ENCODE results near the gene ICAM5.
"Not testable (repeated sequence)": the region's sequence is repeated elsewhere in the genome, so short reads cannot be mapped to it uniquely, and the experiment has no call there.

ICAM5 gene

GRCh38 chr19:10270616-10271394 is 18.9 kb upstream of the ICAM5 start, which contains the start of gene ICAM1:
ICAM1 (plus strand) TSS chr19:10271120; CDS start chr19:10271160, 40 bp downstream.
- DNase-seq (ENCODE audit: low read depth, low spot score): peak; percentile 88

- no peak for DNase-seq (ENCODE audit: low read depth, low spot score)
Measured at GRCh38 chr19:10271543-10272086, 18.1 kb upstream of the ICAM5 start.

GRCh38 chr19:10274589-10274988 is 15.2 kb upstream of the ICAM5 start:
- DNase-seq (ENCODE audit: low read depth, low spot score): no peak

- no peak for DNase-seq (ENCODE audit: low read depth, low spot score)
Measured at GRCh38 chr19:10277795-10278589, 11.8 kb upstream of the ICAM5 start.

GRCh38 chr19:10278935-10279334 is 10.8 kb upstream of the ICAM5 start:
- DNase-seq (ENCODE audit: low read depth, low spot score): no peak

- no peak for DNase-seq (ENCODE audit: low read depth, low spot score)
Measured at GRCh38 chr19:10279737-10280442, 9.9 kb upstream of the ICAM5 start.

- DNase-seq (ENCODE audit: low read depth, low spot score): not testable (repeated sequence)
Measured at GRCh38 chr19:10282043-10282442, 7.7 kb upstream of the ICAM5 start.

- DNase-seq (ENCODE audit: low read depth, low spot score): no peak
Measured at GRCh38 chr19:10283301-10284064, 6.3 kb upstream of the ICAM5 start.

- DNase-seq (ENCODE audit: low read depth, low spot score): no peak
Measured at GRCh38 chr19:10284065-10284959, 5.4 kb upstream of the ICAM5 start.

GRCh38 chr19:10284960-10285278 is 4.8 kb upstream of the ICAM5 start:
- DNase-seq (ENCODE audit: low read depth, low spot score): no peak

GRCh38 chr19:10285393-10285792 is 4.4 kb upstream of the ICAM5 start:
- no peak for DNase-seq (ENCODE audit: low read depth, low spot score)

GRCh38 chr19:10286803-10287737 is 2.7 kb upstream of the ICAM5 start, which contains the start of gene ICAM4:
ICAM4 (plus strand) TSS chr19:10286955; CDS start chr19:10287013, 58 bp downstream.
- peak; percentile 53 for DNase-seq (ENCODE audit: low read depth, low spot score)

GRCh38 chr19:10288662-10289166 is 1.0 kb upstream of the ICAM5 start:
- peak; percentile 74 for DNase-seq (ENCODE audit: low read depth, low spot score)

- peak; percentile 57 for DNase-seq (ENCODE audit: low read depth, low spot score)
Measured at GRCh38 chr19:10289167-10289835, 451 bp upstream of the ICAM5 start.

- DNase-seq (ENCODE audit: low read depth, low spot score): peak; percentile 21
Measured at GRCh38 chr19:10290357-10290875, 664 bp downstream of the ICAM5 start.

GRCh38 chr19:10290876-10291553 is 1.3 kb downstream of the ICAM5 start:
- DNase-seq (ENCODE audit: low read depth, low spot score): peak; percentile 39

GRCh38 chr19:10291554-10292205 is 1.9 kb downstream of the ICAM5 start:
- peak; percentile 34 for DNase-seq (ENCODE audit: low read depth, low spot score)
